DOHH2 (cell line): ENCODE results near the gene TULP3.

Experiments used
- H3F3A ChIP-seq: fragments of 200-600 bp; sonication (generic), shearing (Covaris generic); 2 replicates; pipeline ENCODE4 v1.6.0; 2016; ENCODE audit warnings: antibody characterized with exemption, mild to moderate bottlenecking; ENCODE audit not compliant: control insufficient read depth, insufficient read depth
- H3K27ac ChIP-seq: fragments of 200-600 bp; sonication (generic); 2 replicates; pipeline ENCODE4 v1.5.1; 2014; ENCODE audit warnings: low read depth, mild to moderate bottlenecking, low read length, moderate library complexity
- H3K27me3 ChIP-seq: fragments of 200-600 bp; sonication (generic); 2 replicates; pipeline ENCODE4 v1.6.1; 2014; ENCODE audit warnings: mild to moderate bottlenecking, low read length, mixed read lengths; ENCODE audit not compliant: control insufficient read depth
- H3K36me3 ChIP-seq: fragments of 200-600 bp; sonication (generic); 2 replicates; pipeline ENCODE4 v1.6.1; 2014; ENCODE audit warnings: mild to moderate bottlenecking, low read length, moderate library complexity, mixed read lengths; ENCODE audit not compliant: control insufficient read depth
- H3K4me1 ChIP-seq: fragments of 200-600 bp; sonication (generic); 2 replicates; pipeline ENCODE4 v1.6.1; 2014; ENCODE audit warnings: mild to moderate bottlenecking, low read length, mixed read lengths; ENCODE audit not compliant: control insufficient read depth
- H3K4me2 ChIP-seq: fragments of 200-600 bp; sonication (generic); 2 replicates; pipeline ENCODE4 v1.6.0; 2014; ENCODE audit warnings: mild to moderate bottlenecking, low read length, moderate library complexity
- H3K4me3 ChIP-seq: fragments of 200-600 bp; sonication (generic); 2 replicates; pipeline ENCODE4 v1.5.1; 2014; ENCODE audit warnings: mild to moderate bottlenecking, low read length, mixed read lengths
- H3K79me2 ChIP-seq: fragments of 200-600 bp; sonication (generic); 2 replicates; pipeline ENCODE4 v1.6.1; 2014; ENCODE audit warnings: mild to moderate bottlenecking, low read length, mixed read lengths; ENCODE audit not compliant: control insufficient read depth
- H3K9me2 ChIP-seq: fragments of 200-600 bp; sonication (generic); replicated peaks from 2 replicates; pipeline ENCODE4 v1.6.1; 2014; ENCODE audit warnings: mild to moderate bottlenecking, low read length, mixed read lengths; ENCODE audit not compliant: control insufficient read depth
- H3K9me3 ChIP-seq: fragments of 200-600 bp; sonication (generic); 2 replicates; pipeline ENCODE4 v1.6.1; 2014; ENCODE audit warnings: antibody characterized with exemption, low read length, mixed read lengths; ENCODE audit not compliant: control insufficient read depth, insufficient read depth
- H4K20me1 ChIP-seq: fragments of 200-600 bp; sonication (generic); 2 replicates; pipeline ENCODE4 v1.6.0; 2014; ENCODE audit warnings: low read depth, mild to moderate bottlenecking, antibody characterized with exemption, low read length, moderate library complexity; ENCODE audit not compliant: control insufficient read depth, insufficient read depth
- EZH2phosphoT487 ChIP-seq: fragments of 200-600 bp; sonication (generic); IDR thresholded peaks from 2 replicates; pipeline ENCODE4 v1.6.1; 2017; ENCODE audit warnings: borderline replicate concordance, mild to moderate bottlenecking, antibody characterized with exemption, low read length, moderate library complexity, mixed read lengths
- TF ChIP-seq, protein P1 (sequence below): fragments of 200-600 bp; sonication (generic); IDR thresholded peaks from one replicate; pipeline ENCODE4 v1.5.1; 2014; ENCODE audit warnings: antibody characterized with exemption, mild to moderate bottlenecking, low read depth, low read length; ENCODE audit not compliant: poor library complexity, severe bottlenecking

Gene TULP3

DNA sequence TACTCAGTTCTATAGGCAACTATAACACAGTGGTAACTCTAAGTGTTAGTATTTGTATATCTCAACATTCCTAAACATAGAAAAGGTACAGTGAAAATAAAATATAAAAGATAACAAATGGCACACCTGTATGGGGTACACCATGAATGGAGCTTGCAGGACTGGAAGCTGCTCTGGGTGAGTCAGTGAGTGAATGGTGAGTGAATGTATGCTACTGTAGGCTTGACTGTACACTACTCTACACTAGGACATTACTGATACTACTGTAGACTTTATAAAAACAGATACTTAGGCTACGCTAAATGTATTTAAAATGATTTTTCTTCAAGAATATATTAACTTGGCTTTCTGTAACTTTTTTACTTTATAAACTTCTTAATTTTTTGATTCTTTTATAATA is 94.0 kb downstream of the TULP3 start:
- H3K9me3 ChIP-seq = no peaks in the 10 kb centered on the region
- H4K20me1 ChIP-seq = no peaks in the 10 kb centered on the region
- no peak overlapping the region for H3K27ac ChIP-seq
- H3K4me2 ChIP-seq = no peak overlapping the region
- H3K4me1 ChIP-seq = no peaks in the 10 kb centered on the region
- H3K4me3 ChIP-seq = no peak overlapping the region
- peaks cover 3% of the 10 kb centered on the region; the same call in 1 of the 2 replicates for H3K36me3 ChIP-seq
- no peaks in the 10 kb centered on the region for H3K9me2 ChIP-seq
- no peaks in the 10 kb centered on the region for H3K79me2 ChIP-seq
- H3K27me3 ChIP-seq = no peaks in the 10 kb centered on the region
- TF ChIP-seq, protein P1, sequence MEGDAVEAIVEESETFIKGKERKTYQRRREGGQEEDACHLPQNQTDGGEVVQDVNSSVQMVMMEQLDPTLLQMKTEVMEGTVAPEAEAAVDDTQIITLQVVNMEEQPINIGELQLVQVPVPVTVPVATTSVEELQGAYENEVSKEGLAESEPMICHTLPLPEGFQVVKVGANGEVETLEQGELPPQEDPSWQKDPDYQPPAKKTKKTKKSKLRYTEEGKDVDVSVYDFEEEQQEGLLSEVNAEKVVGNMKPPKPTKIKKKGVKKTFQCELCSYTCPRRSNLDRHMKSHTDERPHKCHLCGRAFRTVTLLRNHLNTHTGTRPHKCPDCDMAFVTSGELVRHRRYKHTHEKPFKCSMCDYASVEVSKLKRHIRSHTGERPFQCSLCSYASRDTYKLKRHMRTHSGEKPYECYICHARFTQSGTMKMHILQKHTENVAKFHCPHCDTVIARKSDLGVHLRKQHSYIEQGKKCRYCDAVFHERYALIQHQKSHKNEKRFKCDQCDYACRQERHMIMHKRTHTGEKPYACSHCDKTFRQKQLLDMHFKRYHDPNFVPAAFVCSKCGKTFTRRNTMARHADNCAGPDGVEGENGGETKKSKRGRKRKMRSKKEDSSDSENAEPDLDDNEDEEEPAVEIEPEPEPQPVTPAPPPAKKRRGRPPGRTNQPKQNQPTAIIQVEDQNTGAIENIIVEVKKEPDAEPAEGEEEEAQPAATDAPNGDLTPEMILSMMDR = no peak
- no peak for TF ChIP-seq EZH2phosphoT487
- H3F3A ChIP-seq = no peaks in the 10 kb centered on the region

DNA sequence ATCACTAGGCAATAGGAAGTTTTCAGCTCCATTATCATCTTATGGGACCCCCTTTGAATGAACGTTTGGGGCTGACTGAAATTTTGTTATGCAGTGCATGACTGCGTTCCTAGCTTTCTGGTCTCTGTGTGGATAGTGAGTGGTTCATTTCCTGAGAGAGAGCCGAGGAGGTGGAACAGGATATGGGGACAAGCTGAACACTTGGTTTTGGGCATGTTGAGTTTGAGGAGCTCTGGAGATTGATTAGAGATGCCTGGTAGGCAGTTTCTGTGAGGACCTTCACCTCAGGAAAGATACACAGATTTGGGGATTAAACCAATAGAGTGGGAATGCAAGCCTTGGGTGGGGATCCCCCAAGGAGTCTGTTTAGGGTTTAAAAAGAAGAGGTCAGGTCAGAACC is 96.2 kb downstream of the TULP3 start:
- Histone ChIP-seq H3K79me2 (no peaks in the 10 kb centered on the region), H3K9me3 (no peaks in the 10 kb centered on the region)

DNA sequence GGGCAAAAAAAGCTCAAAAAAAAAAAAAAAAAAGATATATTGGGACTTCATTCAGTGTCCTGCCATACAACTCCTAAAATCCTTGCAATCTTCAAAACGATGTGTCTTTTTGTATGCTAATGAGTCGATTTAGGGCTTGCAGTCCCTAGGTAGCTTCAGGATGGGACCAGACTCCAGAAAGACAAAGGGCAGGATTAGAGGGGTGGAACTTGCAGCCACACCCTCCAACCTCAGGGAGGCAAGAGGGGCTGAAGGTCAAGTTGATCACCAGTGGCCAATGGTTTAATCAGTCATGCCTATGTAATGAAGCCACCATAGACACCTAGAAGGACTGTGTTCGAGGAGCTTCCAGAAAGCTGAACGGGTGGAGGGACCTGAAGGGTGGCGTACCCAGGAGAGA is 97.8 kb downstream of the TULP3 start:
- Histone ChIP-seq H3K4me2 (no peak overlapping the region), H3F3A (no peaks in the 10 kb centered on the region), H3K4me3 (no peak overlapping the region), H3K27ac (no peak overlapping the region), H3K79me2 (no peaks in the 10 kb centered on the region), H3K9me3 (no peaks in the 10 kb centered on the region), H3K36me3 (peaks cover 3% of the 10 kb centered on the region; the same call in 1 of the 2 replicates), H3K27me3 (no peaks in the 10 kb centered on the region), H4K20me1 (no peaks in the 10 kb centered on the region), H3K9me2 (no peaks in the 10 kb centered on the region), H3K4me1 (no peaks in the 10 kb centered on the region)
- TF ChIP-seq, protein P1 = no peak
- no peak for TF ChIP-seq EZH2phosphoT487

More for the DNA sequence above, 96.2 kb downstream of the TULP3 start:
- Histone ChIP-seq H3K4me2 (no peak overlapping the region), H3F3A (no peaks in the 10 kb centered on the region), H3K4me3 (no peak overlapping the region), H3K4me1 (no peaks in the 10 kb centered on the region), H3K9me2 (no peaks in the 10 kb centered on the region), H3K27me3 (no peaks in the 10 kb centered on the region), H3K36me3 (peaks cover 3% of the 10 kb centered on the region; the same call in 1 of the 2 replicates), H3K27ac (no peak overlapping the region), H4K20me1 (no peaks in the 10 kb centered on the region)
- TF ChIP-seq, protein P1 = no peak
- TF ChIP-seq EZH2phosphoT487 = no peak
